PC-9 (cell line): Measurements from ENCODE around the gene LSM3. TPM values are rescaled to one million over a fixed set of nuclear protein-coding genes. Genes with fewer than 3 reads are reported as not detected.
A peak's percentile ranks its signal among the peaks of the same experiment; 100 is the strongest.

ENCODE experiments used
- BruUV-seq: library from RNA; stranded (reverse); fragments of 400-500 nt; replicated peaks from 2 replicates; lab custom pipeline; 2021; lab: Mats Ljungman, UMichigan
- CTCF ChIA-PET: fragments of 300-600 bp; sonication (Branson Sonifier 250); formaldehyde crosslinking; loops from one replicate; lab custom pipeline; 2022; ENCODE audit warnings: antibody characterized with exemption; lab: Charles Lee
- POLR2A ChIA-PET: fragments of 300-600 bp; sonication (Branson Sonifier 250); formaldehyde crosslinking; loops from one replicate; lab custom pipeline; 2022; ENCODE audit warnings: antibody characterized with exemption; ENCODE audit not compliant: unreplicated experiment; lab: Charles Lee
- DNase-seq, 2 experiments: peaks; one replicate each; pipeline versions ENCODE4 v3.0.0 to v3.0.0-alpha.2; 2015 to 2022; ENCODE audit warnings: mixed read lengths in 1 of 2
- H2AFZ ChIP-seq: fragments of 200-600 bp; sonication (generic); 2 replicates; pipeline ENCODE4 v1.8.1; 2017; ENCODE audit warnings: antibody characterized with exemption
- H3F3A ChIP-seq: fragments of 200-600 bp; sonication (generic); 2 replicates; pipeline ENCODE4 v1.8.1; 2017; ENCODE audit warnings: antibody characterized with exemption, mild to moderate bottlenecking, low read depth; ENCODE audit not compliant: insufficient read depth
- H3K27ac ChIP-seq: fragments of 200-600 bp; sonication (generic); 2 replicates; pipeline ENCODE4 v1.6.1; 2016; ENCODE audit warnings: mixed run types
- H3K27me3 ChIP-seq: fragments of 200-600 bp; sonication (generic); 2 replicates; pipeline ENCODE4 v1.6.1; 2016; ENCODE audit warnings: low read depth, mixed run types; ENCODE audit not compliant: insufficient read depth
- H3K36me3 ChIP-seq: fragments of 200-600 bp; sonication (generic); 2 replicates; pipeline ENCODE4 v1.6.1; 2016; ENCODE audit warnings: low read depth, mixed run types
- H3K4me1 ChIP-seq: fragments of 200-600 bp; sonication (generic); replicated peaks from 2 replicates; pipeline ENCODE4 v1.6.1; 2016; ENCODE audit warnings: mixed run types; ENCODE audit not compliant: insufficient read depth
- H3K4me2 ChIP-seq: fragments of 200-600 bp; sonication (generic); 2 replicates; pipeline ENCODE4 v1.6.1; 2017; ENCODE audit warnings: mixed run types
- H3K4me3 ChIP-seq: fragments of 200-600 bp; sonication (generic); 2 replicates; pipeline ENCODE4 v1.6.1; 2016; ENCODE audit warnings: mixed run types
- H3K79me2 ChIP-seq: fragments of 200-600 bp; sonication (generic); 2 replicates; pipeline ENCODE4 v1.6.1; 2017; ENCODE audit warnings: low read depth, mixed run types
- H3K9me2 ChIP-seq: fragments of 200-600 bp; sonication (generic); 2 replicates; pipeline ENCODE4 v1.8.1; 2017; ENCODE audit warnings: mild to moderate bottlenecking; ENCODE audit not compliant: insufficient read depth
- H3K9me3 ChIP-seq: fragments of 200-600 bp; sonication (generic); 2 replicates; pipeline ENCODE4 v1.8.1; 2016; ENCODE audit warnings: low read depth; ENCODE audit not compliant: insufficient read depth
- H4K20me1 ChIP-seq: fragments of 200-600 bp; sonication (generic); 2 replicates; pipeline ENCODE4 v1.8.1; 2017; ENCODE audit not compliant: insufficient read depth
- EZH2 ChIP-seq: fragments of 200-600 bp; sonication (generic); IDR thresholded peaks from 2 replicates; pipeline ENCODE4 v1.8.0; 2017; ENCODE audit warnings: antibody characterized with exemption, low read depth
- intact Hi-C: fragments of 100-400 bp; cut with micrococcal nuclease; formaldehyde crosslinking; loops from one replicate; pipeline ENCODE4 v1.10.0; 2022; ENCODE audit not compliant: unreplicated experiment
- total RNA-seq: library from RNA; stranded (reverse); gene quantifications from 2 replicates; pipeline ENCODE4 v1.2.3, GENCODE V29; 2021
- TF ChIP-seq, protein P1 (sequence below): fragments of 200-600 bp; sonication (generic); conservative IDR thresholded peaks from 2 replicates; pipeline ENCODE4 v1.6.1; 2017; ENCODE audit warnings: mixed run types, antibody characterized with exemption, mild to moderate bottlenecking, moderate library complexity

Gene LSM3
- total RNA-seq, 1 experiment from 2014 or later: 18.3 TPM

- POLR2A ChIA-PET: interaction anchor here (0.7 kb wide), 2 partner anchors 222 to 1872 kb away, joined by 4 to 7 read pairs; no protein-coding TSS in a partner anchor
- no peak for TF ChIP-seq EZH2
- TF ChIP-seq, protein P1, sequence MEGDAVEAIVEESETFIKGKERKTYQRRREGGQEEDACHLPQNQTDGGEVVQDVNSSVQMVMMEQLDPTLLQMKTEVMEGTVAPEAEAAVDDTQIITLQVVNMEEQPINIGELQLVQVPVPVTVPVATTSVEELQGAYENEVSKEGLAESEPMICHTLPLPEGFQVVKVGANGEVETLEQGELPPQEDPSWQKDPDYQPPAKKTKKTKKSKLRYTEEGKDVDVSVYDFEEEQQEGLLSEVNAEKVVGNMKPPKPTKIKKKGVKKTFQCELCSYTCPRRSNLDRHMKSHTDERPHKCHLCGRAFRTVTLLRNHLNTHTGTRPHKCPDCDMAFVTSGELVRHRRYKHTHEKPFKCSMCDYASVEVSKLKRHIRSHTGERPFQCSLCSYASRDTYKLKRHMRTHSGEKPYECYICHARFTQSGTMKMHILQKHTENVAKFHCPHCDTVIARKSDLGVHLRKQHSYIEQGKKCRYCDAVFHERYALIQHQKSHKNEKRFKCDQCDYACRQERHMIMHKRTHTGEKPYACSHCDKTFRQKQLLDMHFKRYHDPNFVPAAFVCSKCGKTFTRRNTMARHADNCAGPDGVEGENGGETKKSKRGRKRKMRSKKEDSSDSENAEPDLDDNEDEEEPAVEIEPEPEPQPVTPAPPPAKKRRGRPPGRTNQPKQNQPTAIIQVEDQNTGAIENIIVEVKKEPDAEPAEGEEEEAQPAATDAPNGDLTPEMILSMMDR: no peak
- no peaks in the 10 kb centered on the region for H3K36me3 ChIP-seq
- H3F3A ChIP-seq: peaks cover 23% of the 10 kb centered on the region
- no peaks in the 10 kb centered on the region for H4K20me1 ChIP-seq
- H3K4me3 ChIP-seq: no peak overlapping the region
- no peak overlapping the region for H3K27ac ChIP-seq
- DNase-seq: no peak
- H3K27me3 ChIP-seq: no peaks in the 10 kb centered on the region
- BruUV-seq: no TSS peak
- intact Hi-C loops: loop anchor here (10.0 kb wide), 1 partner anchor 195 kb away; the partner anchor contains the start of gene SLC6A6
- peaks cover 42% of the 10 kb centered on the region for H3K4me1 ChIP-seq
- H3K4me2 ChIP-seq: no peak overlapping the region
- no peaks in the 10 kb centered on the region for H3K9me2 ChIP-seq
- no peak overlapping the region for H2AFZ ChIP-seq
- no peaks in the 10 kb centered on the region for H3K9me3 ChIP-seq
- CTCF ChIA-PET: interaction anchor here (0.7 kb wide), 1 partner anchor 431 kb away, joined by 4 read pairs; no protein-coding TSS in a partner anchor
- H3K79me2 ChIP-seq: no peaks in the 10 kb centered on the region
These were observed 31.1 kb downstream of the LSM3 start for GRCh38 chr3:14209581-14210289.

GRCh38 chr3:14210290-14210688 lies 31.7 kb downstream of the LSM3 start:
- Histone ChIP-seq H3F3A (peaks cover 19% of the 10 kb centered on the region), H3K9me3 (no peaks in the 10 kb centered on the region), H3K9me2 (no peaks in the 10 kb centered on the region), H2AFZ (no peak overlapping the region), H3K27me3 (no peaks in the 10 kb centered on the region), H3K27ac (peak overlapping the region; percentile 15), H3K36me3 (no peaks in the 10 kb centered on the region), H4K20me1 (no peaks in the 10 kb centered on the region), H3K4me3 (no peak overlapping the region), H3K79me2 (no peaks in the 10 kb centered on the region), H3K4me1 (peaks cover 37% of the 10 kb centered on the region), H3K4me2 (peak overlapping the region; percentile 38)
- POLR2A ChIA-PET: interaction anchor here (0.7 kb wide), 2 partner anchors 222 to 1873 kb away, joined by 4 to 7 read pairs; no protein-coding TSS in a partner anchor
- DNase-seq: no peak
- TF ChIP-seq, protein P1: no peak
- TF ChIP-seq EZH2: no peak
- no TSS peak for BruUV-seq
- CTCF ChIA-PET: no interaction called here
- intact Hi-C loops: no loop called here

GRCh38 chr3:14210843-14211594 lies 32.4 kb downstream of the LSM3 start:
- H3K79me2 ChIP-seq: no peaks in the 10 kb centered on the region
- H4K20me1 ChIP-seq: no peaks in the 10 kb centered on the region
- peak in 1 of 2 experiments; percentile 56 for DNase-seq
- TF ChIP-seq, protein P1: no peak
- no peak for TF ChIP-seq EZH2
- H3K9me3 ChIP-seq: no peaks in the 10 kb centered on the region
- no peaks in the 10 kb centered on the region for H3K9me2 ChIP-seq
- H3F3A ChIP-seq: peaks cover 19% of the 10 kb centered on the region
- H2AFZ ChIP-seq: no peak overlapping the region
- peak overlapping the region; percentile 38; the same call in 1 of the 2 replicates for H3K4me2 ChIP-seq
- H3K36me3 ChIP-seq: no peaks in the 10 kb centered on the region
- intact Hi-C loops: no loop called here
- no peak overlapping the region for H3K4me3 ChIP-seq
- ChIA-PET POLR2A (interaction anchor here (0.7 kb wide), 2 partner anchors 221 to 1874 kb away, joined by 4 to 7 read pairs; no protein-coding TSS in a partner anchor), CTCF (interaction anchor here (0.5 kb wide), 1 partner anchor 616 kb away, joined by 3 read pairs; no protein-coding TSS in a partner anchor)
- BruUV-seq: no TSS peak
- H3K27me3 ChIP-seq: no peaks in the 10 kb centered on the region
- peaks cover 37% of the 10 kb centered on the region for H3K4me1 ChIP-seq
- H3K27ac ChIP-seq: peak overlapping the region; percentile 15
